ENCODE data around the gene MEX3D. TPM values are rescaled to one million over a fixed set of nuclear protein-coding genes. Genes with fewer than 3 reads are reported as not detected.

Gene MEX3D
- total RNA-seq, 1 experiment from 2014 or later = 70.4 TPM

GRCh38 chr19:1610579-1610978 lies 42.5 kb upstream of the MEX3D start:
- no peaks in the 10 kb centered on the region for H3K79me2 ChIP-seq (ENCODE audit: insufficient read depth, low read length)
- H3K27ac ChIP-seq (ENCODE audit: insufficient read length, low read depth, low read length) = no peak overlapping the region
- H2BK20ac ChIP-seq (ENCODE audit: low read depth, low read length, poor library complexity, severe bottlenecking) = no peak overlapping the region
- H2BK120ac ChIP-seq (ENCODE audit: low read depth, low read length, poor library complexity, severe bottlenecking) = no peak overlapping the region
- H4K20me1 ChIP-seq (ENCODE audit: control insufficient read depth, insufficient read depth, insufficient read length) = no peaks in the 10 kb centered on the region
- H2AK5ac ChIP-seq (ENCODE audit: insufficient read length, low read length) = no peak overlapping the region
- no peaks in the 10 kb centered on the region for H3K79me1 ChIP-seq (ENCODE audit: insufficient read depth, low read depth, low read length, poor library complexity, severe bottlenecking)
- H4K5ac ChIP-seq (ENCODE audit: insufficient read length, low read depth, low read length) = no peak overlapping the region
- no peak overlapping the region for H3K4ac ChIP-seq (ENCODE audit: low read depth, low read length)
- no peak overlapping the region for H4K8ac ChIP-seq (replicated peaks; ENCODE audit: insufficient read length, low read depth, low read length)
- H2AFZ ChIP-seq (ENCODE audit: low read length) = no peak overlapping the region
- H4K91ac ChIP-seq (ENCODE audit: insufficient read length, low read depth, low read length) = no peak overlapping the region
- no peak overlapping the region for H3K4me3 Mint-ChIP-seq
- no peak overlapping the region for H3T11ph ChIP-seq (ENCODE audit: low read length)
- no peak overlapping the region for H2BK15ac ChIP-seq (ENCODE audit: low read depth, low read length)
- H3K56ac ChIP-seq (ENCODE audit: insufficient read length, low read depth, low read length) = no peak overlapping the region
- DNase-seq = no peak
- H3K23me2 ChIP-seq (ENCODE audit: insufficient read length, low read depth, low read length, poor library complexity, severe bottlenecking) = peaks cover 5% of the 10 kb centered on the region
- H3K4me2 ChIP-seq (ENCODE audit: insufficient read depth, insufficient read length, low read length) = no peak overlapping the region
- H3K23ac ChIP-seq (ENCODE audit: insufficient read length, low read depth, low read length) = no peak overlapping the region
- H3K4me1 Mint-ChIP-seq = peaks cover 8 to 12% of the 10 kb centered on the region in 2 experiments
- no peak overlapping the region for H2BK12ac ChIP-seq (ENCODE audit: insufficient read length, low read depth, low read length)
- no peaks in the 10 kb centered on the region for H3K4me1 ChIP-seq (ENCODE audit: insufficient read depth, low read length)
- no peak overlapping the region for H2BK5ac ChIP-seq (ENCODE audit: insufficient read length, low read length)
- no peaks in the 10 kb centered on the region for H3K9me3 ChIP-seq (ENCODE audit: control insufficient read depth, low read depth, low read length)
- no peak overlapping the region for H3K14ac ChIP-seq (ENCODE audit: insufficient read depth, low read length)
- H3K36me3 Mint-ChIP-seq (ENCODE audit: insufficient read depth in 1 of 3, low read depth in 3 of 3) = peaks cover 28 to 57% (median 51%) of the 10 kb centered on the region in 3 experiments; a peak in 6 of 7 replicates
- TF ChIP-seq, protein P1, sequence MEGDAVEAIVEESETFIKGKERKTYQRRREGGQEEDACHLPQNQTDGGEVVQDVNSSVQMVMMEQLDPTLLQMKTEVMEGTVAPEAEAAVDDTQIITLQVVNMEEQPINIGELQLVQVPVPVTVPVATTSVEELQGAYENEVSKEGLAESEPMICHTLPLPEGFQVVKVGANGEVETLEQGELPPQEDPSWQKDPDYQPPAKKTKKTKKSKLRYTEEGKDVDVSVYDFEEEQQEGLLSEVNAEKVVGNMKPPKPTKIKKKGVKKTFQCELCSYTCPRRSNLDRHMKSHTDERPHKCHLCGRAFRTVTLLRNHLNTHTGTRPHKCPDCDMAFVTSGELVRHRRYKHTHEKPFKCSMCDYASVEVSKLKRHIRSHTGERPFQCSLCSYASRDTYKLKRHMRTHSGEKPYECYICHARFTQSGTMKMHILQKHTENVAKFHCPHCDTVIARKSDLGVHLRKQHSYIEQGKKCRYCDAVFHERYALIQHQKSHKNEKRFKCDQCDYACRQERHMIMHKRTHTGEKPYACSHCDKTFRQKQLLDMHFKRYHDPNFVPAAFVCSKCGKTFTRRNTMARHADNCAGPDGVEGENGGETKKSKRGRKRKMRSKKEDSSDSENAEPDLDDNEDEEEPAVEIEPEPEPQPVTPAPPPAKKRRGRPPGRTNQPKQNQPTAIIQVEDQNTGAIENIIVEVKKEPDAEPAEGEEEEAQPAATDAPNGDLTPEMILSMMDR (conservative IDR thresholded peaks at IDR 0.05) = no peak
- no peaks in the 10 kb centered on the region for H3K27me3 ChIP-seq (ENCODE audit: insufficient read depth, low read length)
- H3K9me3 Mint-ChIP-seq = no peaks in the 10 kb centered on the region
- H3K9ac ChIP-seq (ENCODE audit: extremely low read depth, insufficient read length, low read length) = no peak overlapping the region
- H3K27me3 Mint-ChIP-seq (ENCODE audit: low read depth) = no peaks in the 10 kb centered on the region; the same call in 1 of the 2 replicates
- no CpG with 5 or more reads among the region's 11 CpGs for WGBS (ENCODE audit: extremely low coverage, insufficient read length, low lambda C conversion rate)
- H3K18ac ChIP-seq (ENCODE audit: insufficient read length, low read depth, low read length) = no peak overlapping the region
- H3K27ac Mint-ChIP-seq = no peak overlapping the region; a peak in 1 of 7 replicates
